ENCODE data around the gene PTGDR2.

GRCh38 chr11:60862171-60862570 lies 6.4 kb upstream of the PTGDR2 start:
- TF ChIP-seq, protein P1, sequence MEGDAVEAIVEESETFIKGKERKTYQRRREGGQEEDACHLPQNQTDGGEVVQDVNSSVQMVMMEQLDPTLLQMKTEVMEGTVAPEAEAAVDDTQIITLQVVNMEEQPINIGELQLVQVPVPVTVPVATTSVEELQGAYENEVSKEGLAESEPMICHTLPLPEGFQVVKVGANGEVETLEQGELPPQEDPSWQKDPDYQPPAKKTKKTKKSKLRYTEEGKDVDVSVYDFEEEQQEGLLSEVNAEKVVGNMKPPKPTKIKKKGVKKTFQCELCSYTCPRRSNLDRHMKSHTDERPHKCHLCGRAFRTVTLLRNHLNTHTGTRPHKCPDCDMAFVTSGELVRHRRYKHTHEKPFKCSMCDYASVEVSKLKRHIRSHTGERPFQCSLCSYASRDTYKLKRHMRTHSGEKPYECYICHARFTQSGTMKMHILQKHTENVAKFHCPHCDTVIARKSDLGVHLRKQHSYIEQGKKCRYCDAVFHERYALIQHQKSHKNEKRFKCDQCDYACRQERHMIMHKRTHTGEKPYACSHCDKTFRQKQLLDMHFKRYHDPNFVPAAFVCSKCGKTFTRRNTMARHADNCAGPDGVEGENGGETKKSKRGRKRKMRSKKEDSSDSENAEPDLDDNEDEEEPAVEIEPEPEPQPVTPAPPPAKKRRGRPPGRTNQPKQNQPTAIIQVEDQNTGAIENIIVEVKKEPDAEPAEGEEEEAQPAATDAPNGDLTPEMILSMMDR (conservative IDR thresholded peaks at IDR 0.05), result no peak
- no peak for TF ChIP-seq ZFX (IDR thresholded peaks at IDR 0.05)

All from C4-2B (cell line).